Measurements from ENCODE around the gene MAP7D1. TPM values are rescaled to one million over a fixed set of nuclear protein-coding genes. Genes with fewer than 3 reads are reported as not detected.

MAP7D1 gene
- total and polyA plus RNA-seq, 2 of the 13 experiments (the other 11 are each of a cell fraction or from before 2014, with no cell fraction given) = 5.6 to 7.2 TPM

- TF ChIP-seq, protein P1, sequence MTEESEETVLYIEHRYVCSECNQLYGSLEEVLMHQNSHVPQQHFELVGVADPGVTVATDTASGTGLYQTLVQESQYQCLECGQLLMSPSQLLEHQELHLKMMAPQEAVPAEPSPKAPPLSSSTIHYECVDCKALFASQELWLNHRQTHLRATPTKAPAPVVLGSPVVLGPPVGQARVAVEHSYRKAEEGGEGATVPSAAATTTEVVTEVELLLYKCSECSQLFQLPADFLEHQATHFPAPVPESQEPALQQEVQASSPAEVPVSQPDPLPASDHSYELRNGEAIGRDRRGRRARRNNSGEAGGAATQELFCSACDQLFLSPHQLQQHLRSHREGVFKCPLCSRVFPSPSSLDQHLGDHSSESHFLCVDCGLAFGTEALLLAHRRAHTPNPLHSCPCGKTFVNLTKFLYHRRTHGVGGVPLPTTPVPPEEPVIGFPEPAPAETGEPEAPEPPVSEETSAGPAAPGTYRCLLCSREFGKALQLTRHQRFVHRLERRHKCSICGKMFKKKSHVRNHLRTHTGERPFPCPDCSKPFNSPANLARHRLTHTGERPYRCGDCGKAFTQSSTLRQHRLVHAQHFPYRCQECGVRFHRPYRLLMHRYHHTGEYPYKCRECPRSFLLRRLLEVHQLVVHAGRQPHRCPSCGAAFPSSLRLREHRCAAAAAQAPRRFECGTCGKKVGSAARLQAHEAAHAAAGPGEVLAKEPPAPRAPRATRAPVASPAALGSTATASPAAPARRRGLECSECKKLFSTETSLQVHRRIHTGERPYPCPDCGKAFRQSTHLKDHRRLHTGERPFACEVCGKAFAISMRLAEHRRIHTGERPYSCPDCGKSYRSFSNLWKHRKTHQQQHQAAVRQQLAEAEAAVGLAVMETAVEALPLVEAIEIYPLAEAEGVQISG (CRISPR knock-in tag; IDR thresholded peaks at IDR 0.05) = peak; percentile 24; the same call in 1 of the 2 replicates
- TF ChIP-seq ZBED4 (CRISPR knock-in tag; IDR thresholded peaks at IDR 0.05; ENCODE audit: borderline replicate concordance) (no peak), ZNF616 (CRISPR knock-in tag; IDR thresholded peaks at IDR 0.05; ENCODE audit: low read depth) (0 out of 2 replicates have a peak, but pooled peaks have one; percentile 41), ZNF547 (CRISPR knock-in tag; IDR thresholded peaks at IDR 0.05) (peak; percentile 45), ZKSCAN5 (CRISPR knock-in tag; IDR thresholded peaks at IDR 0.05) (no peak), PAX8 (CRISPR knock-in tag; IDR thresholded peaks at IDR 0.05; ENCODE audit: borderline replicate concordance) (no peak; the same call in 1 of the 2 replicates), ZNF281 (CRISPR knock-in tag; IDR thresholded peaks at IDR 0.05; ENCODE audit: borderline replicate concordance) (peak; percentile 55; the same call in 1 of the 2 replicates), AGO2 (optimal IDR thresholded peaks at IDR 0.05; ENCODE audit: low read depth, low read length) (peak; percentile 39), MYC (CRISPR knock-in tag; IDR thresholded peaks at IDR 0.05; ENCODE audit: borderline replicate concordance) (peak; percentile 62; the same call in 1 of the 2 replicates), MED1 (CRISPR knock-in tag; IDR thresholded peaks at IDR 0.05) (no peak), ZNF687 (CRISPR knock-in tag; IDR thresholded peaks at IDR 0.05) (peak; percentile 72), TRIM24 (CRISPR knock-in tag; IDR thresholded peaks at IDR 0.05) (no peak), ZNF143 (CRISPR knock-in tag; IDR thresholded peaks at IDR 0.05) (0 out of 2 replicates have a peak, but pooled peaks have one; percentile 24)
Measured at GRCh38 chr1:36156329-36157114, 562 bp downstream of the MAP7D1 start (continued).
